Activated T-helper 1 cell treated with Interleukin-2 at 50 U/mL for 16 hours (primary cell): ENCODE data around the gene STXBP6.

ENCODE experiments used
- DNase-seq: peaks from one replicate; pipeline ENCODE4 v3.0.0-alpha.2; 2020; ENCODE audit warnings: low read depth

The STXBP6 gene

DNA sequence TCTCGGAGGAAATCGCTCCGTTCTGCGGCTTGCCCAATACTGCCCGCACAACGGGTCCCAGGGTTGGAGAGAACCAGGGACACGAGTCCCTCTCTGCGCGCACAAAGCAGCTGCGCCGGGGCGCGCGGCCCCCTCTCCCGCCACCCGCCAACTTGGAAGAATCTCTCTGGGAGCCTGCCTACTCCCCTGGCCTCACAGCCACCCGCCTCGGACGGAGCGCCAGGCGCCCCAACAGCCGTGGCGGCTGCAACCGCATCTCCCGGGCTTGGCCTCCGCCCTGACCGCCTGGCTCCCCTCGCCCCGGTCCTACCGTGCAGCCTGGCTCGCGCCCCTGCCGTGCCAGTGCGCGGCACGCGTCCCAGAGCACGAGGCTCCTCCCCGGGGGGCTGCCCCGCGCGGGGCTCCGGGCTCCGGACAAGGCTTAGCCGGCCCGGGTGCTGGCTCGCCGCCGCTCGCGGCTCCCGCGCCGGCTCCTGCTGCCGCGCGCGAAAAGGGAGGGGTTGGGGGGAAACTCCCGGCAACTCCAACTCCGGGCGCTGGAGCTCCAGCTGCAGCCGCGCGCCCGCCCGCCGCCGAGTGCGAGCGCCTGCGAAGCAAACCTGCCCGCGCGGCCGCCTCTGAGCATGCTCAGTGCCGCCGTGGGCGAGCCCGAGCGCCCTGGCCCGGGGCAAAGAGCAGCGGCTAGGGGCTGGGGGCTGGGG is at the start of gene STXBP6:
Gene STXBP6 (minus strand): TSS at position 580 of the 701 bp plus-strand sequence. CDS start 75,329 bp downstream, outside the sequence.
- no peak for DNase-seq

DNA sequence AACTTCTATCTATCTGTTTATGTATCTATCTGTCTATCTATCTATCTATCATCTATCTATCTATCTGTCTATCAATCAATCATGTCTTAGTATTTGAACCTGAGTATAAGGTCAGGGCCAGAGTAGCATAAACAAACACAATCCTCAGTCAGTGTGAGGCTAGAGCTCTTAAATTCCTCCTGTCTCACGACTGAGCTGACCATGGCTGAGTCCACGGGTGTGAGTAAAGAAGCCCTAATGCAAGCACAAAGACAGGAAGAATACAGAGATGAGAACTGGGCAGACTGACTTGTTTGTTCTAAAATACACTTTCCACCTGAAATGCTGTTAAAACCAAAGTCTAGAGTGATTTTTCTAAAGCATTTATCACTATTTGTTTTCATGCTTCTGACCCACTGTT is 47.2 kb upstream of the STXBP6 start:
- DNase-seq = no peak

DNA sequence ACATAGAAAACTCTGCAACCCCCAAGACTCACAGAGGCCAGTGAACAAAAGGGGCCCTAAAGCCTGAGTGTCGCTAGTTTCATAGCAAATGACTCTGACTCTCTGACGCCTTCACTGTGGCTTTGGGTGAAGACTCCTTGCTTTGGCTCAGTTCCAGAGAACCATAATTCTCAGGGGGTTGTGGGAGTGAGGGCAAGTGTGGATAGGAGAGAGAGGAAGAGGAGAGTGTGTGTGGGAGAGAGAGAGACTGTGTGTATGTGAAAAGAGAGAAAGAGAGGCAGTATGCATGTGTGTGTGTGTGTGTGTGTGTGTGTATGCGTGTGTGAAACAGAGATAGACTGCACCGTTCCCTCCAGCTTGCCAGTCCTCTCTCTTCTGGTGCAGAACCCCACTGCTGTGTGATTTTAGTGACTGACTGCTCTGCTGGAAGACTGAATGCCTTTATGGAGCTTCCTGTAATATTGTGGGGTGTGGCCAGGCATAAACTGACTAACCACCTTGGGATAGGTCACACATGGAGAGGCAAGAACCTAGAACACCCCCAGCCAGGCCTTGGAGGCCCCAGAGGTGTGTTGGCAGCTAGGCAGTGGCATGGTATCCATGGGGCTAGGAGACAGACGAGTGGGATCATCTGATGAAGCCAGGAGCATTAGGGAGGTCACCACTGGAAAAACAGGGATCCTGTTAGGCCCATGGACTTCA is 45.9 kb upstream of the STXBP6 start:
- DNase-seq = no peak

DNA sequence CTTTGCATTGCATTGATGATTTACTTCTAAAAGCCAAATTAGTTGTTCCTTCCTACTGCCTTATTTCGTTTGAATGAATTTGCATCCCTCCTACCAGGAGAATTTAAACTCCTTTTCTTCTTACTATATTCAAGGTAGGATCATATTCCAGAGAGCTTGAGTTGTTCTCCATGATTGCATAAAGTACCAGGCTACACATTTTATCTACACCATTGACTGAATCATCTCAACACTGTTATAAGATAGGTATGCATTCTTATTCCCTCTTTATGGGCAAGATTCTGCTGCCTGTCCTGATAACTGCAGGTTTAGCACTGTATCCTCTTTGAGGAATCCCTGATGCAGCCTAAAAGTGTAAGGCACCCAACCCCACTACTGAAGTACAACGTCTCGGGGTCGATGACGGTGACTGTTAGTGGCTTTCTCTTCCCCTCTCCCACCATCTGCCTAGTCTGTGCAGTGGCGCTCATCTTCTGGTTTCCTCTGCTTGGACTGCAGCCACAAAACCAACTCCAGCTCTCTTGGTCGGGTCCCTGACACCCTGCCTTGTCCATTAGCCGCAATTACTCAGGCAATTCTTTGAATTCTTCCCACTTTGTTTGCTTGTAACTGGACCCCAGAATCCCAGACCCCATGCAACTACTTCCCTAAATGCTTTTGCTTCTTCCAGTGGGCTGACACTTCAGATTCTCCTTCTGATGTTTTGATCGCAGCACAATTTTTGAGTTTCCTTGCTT is 44.4 kb upstream of the STXBP6 start:
- no peak for DNase-seq

DNA sequence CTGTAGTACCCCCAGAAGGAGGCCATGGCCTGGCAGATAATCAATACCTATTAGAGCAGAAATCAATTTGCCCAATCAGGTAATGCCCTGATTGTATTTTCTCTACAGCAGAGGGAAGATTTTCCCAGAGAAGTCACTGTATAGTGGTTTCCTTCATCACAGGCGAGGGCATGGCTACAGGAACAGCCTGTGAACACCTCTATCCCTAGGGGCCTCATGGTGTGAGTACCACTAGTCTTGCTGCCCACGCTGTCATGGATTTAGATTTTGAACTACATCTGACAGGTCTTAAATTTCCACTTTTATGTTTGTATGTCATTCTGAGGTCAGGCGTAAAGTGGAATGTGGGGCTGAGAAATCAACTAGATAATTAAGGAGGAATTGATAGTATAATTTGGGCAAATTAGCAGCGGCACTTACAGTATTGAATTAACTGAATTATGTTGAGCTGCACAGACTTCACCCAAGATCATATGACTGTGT is 42.4 kb upstream of the STXBP6 start:
- no peak for DNase-seq

DNA sequence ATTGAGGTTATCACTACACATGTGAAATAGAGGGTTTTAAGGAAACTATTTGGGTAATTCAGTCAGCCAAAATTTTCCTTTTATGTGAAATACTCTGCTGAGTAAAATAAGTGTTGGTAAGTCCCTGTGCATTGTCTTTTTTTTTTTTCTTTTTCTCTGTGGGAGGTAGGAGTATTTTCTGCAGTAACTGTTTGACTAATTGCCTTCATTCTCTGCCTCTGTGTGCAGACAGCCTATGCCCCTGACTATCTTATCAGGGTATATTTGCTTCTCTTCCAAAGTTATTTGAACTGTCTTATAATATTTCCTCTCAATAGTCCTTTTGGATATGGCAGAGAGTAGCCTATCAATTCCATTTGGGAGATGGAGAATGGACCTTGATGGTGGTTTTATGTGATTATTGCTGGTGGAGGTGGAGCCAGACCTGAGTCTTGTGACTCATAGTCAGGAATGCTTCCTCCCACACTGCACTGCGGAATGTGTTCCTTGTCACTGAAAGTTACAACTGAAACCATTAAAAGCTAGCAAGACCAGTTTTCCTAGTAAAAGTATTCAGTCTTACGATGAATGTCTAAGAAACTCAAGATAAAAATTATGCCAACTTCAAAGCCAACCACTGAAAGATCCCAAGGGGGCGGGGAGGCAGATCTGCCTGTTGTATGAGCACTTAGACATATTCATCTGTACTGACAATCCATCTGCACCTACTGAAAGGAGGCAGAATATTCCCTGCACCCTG is 40.9 kb upstream of the STXBP6 start:
- DNase-seq = no peak

DNA sequence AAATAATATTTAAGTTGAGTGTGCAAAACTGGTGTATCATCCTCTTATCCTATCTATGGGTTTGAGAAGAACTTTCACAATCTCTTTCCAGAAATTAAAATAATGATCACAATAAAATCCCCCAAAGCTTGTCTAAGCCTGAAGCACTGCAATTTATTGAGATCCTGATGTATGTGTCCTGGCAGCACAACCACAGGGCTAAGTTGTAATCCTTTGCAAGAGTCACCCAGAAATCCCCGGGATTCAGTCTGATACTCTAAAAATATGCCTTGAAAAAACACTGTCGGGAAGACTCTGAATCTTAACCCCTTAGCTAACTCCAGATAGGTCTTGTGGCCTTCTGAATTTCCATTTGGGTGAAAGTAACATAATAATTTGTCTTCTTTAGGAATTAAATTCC is 40.3 kb upstream of the STXBP6 start:
- DNase-seq = no peak

DNA sequence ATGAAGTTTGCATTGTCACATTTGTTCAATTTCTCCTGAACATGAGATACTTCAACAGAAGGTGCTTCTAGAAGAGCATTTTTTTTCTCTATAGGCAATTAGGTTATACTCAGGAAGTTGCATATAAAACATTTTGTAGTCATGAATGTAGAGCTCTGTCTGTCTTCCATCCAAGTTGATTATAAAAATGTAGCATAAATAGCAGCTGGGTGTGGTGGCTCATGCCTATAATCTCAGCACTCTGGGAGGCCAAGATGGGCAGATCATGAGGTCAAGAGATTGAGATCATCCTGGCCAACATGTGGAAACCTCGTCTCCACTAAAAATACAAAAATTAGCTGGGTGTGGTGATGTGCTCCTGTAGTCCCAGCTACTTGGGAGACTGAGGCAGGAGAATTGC is 39.5 kb upstream of the STXBP6 start:
- DNase-seq = no peak

DNA sequence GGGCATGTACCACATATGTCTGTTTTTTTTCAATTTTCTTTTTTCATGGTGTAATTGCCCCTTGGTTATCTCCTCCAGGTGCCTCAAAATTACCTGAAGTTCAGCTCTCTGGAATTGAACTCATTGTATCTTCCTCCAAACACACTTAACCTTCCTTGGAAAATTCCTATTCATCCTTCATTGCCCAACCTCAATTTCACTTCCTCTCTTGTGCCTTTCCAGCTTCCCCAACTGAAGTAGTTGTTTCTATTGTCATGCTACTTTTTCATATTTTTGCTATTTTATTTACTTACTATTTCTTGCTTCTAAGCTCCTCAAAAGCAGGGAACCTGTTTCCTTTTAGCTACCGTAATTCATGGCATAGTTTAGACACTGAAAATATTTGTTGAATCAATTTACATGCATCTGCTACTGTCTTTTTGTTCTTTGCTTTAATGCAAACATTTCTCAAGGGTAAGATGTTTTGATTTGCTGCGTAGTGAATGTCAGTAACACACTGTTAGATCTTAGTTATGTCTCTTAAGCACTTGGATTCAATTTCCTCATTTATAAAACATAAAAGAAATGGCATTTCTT is 37.0 kb upstream of the STXBP6 start:
- no peak for DNase-seq

DNA sequence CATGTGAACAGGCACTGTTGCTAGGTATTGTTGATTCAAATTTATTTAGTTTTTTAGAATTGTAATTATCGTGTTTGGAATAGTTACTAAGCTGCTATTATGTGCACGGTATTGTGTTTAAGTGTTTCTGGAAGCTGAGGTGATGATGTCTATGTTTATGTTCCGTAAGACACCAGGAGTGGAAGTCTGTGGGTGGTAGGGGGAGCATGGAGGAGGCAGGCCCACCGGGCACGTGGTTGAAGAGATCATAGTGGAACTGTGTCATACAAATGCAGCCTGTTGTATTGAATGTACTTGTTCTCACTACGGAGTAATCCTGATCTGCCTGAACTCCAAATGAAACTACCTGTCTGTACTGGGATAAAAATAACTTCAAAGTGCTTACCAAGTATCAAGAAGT is 36.1 kb upstream of the STXBP6 start:
- DNase-seq = no peak

DNA sequence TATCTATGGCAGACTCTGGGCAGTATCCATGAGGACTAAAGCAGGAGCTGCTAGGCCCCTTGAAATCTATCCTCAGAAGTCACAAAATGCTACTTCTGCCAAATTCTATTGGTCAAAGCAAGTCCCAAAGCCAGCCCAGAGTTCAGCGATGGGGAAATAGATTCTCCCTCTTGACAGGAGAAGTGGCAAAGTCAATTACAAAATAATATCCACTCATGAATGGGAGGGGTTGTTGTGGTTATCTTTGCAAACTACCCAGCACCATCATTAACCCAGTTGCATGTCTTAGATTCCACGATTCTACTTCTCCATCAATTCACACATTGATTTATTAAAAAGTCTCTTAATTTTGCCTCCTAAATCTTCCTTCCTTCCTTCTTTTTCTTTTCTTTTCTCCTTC is 30.7 kb upstream of the STXBP6 start:
- no peak for DNase-seq

DNA sequence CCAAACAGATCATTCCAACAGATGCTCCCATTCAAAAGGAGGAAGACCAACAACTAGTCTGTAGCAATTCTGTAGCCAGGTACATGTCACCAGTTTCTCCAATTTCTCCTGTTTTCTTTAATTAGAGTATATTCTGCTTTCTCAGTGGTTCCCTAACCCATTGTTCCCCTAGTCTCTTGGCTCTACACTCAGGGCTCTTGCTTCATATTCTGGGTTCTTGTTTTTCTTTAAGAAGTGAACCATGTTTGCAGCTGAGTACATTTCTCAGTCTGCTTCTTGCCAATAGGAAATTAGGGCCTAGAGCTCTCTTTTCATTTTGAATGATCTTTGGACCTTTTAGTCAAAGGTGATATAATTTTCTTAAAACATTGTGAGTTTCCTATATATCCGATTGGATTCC is 29.4 kb upstream of the STXBP6 start:
- DNase-seq = no peak

DNA sequence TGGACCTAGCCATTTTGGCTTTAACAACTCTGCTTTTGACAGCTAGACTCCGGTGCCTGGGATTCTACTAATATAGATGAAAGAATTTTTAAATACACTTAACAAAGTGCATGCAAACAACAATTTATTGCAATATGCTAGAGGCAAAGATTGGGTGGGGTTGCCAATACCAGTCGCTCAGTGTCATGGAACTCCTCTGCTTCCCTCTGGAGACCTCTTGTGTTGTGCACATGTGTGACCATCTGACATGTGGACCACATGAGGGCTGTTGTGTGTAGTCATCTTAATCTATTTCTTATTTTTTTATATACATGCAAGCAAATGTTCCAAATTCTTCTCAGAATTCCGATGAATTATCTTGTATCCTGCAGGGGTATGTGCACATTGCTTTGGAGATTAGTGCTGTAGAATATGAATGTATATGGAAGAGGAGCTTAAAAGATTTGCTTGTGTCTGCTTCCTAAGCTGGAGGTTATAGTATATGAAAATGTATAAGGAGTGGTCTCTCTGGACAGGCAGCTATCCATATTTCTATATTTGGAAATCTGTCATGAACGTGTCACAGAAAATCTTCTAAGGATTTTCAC is 24.2 kb upstream of the STXBP6 start:
- DNase-seq = no peak

DNA sequence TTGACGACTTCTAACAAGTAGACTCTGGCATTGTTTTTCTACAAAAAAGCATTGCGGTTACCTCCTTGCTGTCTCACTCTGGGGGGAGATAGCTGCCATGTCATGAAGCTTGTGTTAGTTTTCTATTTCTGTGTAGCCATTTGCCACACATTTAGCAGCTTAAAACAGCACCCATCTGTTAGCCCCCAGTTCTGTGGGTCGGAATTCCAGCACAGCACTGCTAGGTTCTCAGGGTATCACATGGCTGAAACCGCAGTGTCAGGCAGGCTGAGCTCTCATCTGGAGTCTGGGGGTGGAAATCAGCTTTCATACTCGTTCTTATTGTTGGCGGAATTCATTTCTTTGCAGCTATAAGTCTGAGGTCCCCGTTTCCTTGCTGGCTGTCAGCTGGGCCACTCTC is 19.9 kb upstream of the STXBP6 start:
- no peak for DNase-seq

DNA sequence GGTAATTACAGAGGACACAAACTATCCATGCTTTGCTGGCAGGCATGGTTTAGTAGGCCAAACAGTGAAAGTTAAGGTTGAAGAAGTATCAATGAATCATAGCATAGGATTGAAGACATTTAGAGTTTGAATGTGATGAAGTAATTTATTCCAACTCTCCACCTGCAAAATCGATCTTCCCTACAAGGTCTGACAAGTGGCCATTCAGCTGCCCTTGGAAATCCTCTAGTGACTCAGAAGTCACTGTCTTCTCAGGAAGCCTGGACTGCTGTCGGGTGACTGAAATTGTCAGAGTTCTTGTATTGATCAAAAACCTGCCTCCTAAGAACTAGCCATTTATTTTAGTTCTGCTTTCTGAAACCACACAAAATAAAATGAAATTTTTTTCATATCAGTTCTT is 17.7 kb upstream of the STXBP6 start:
- DNase-seq = no peak

DNA sequence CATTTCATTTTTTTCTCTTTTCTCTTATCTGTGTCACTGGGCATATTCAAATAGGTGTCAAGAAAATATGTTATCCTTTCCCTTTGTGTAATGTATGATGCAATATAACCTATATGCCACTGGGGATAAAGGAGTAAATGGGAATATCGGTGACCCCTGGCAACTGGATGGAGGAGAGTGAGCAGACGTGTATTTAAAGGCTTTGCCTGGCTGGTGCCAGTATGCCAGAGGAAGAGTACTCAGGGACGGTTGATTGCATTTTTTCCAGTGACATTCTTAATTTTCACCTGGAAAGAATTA is 12.0 kb upstream of the STXBP6 start:
- DNase-seq = no peak

DNA sequence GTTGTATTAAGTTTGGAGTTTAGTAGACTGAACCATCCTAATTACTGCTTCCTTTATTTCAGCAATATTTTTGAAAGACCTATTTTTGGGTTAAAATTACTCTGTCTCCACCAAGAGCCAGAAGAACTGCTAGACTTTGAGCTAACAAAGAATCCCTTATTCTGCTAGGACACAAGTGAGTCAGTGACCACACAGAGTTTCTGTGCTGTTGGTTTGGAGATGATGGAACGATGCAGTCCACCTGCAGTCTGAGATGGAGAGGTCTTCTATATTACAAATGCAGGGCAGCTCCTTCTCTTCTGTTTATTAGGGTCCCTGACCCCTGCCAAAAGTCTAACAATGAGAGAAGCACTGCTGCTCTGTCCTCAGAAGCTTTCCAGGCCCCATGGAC is 6.7 kb upstream of the STXBP6 start:
- no peak for DNase-seq

DNA sequence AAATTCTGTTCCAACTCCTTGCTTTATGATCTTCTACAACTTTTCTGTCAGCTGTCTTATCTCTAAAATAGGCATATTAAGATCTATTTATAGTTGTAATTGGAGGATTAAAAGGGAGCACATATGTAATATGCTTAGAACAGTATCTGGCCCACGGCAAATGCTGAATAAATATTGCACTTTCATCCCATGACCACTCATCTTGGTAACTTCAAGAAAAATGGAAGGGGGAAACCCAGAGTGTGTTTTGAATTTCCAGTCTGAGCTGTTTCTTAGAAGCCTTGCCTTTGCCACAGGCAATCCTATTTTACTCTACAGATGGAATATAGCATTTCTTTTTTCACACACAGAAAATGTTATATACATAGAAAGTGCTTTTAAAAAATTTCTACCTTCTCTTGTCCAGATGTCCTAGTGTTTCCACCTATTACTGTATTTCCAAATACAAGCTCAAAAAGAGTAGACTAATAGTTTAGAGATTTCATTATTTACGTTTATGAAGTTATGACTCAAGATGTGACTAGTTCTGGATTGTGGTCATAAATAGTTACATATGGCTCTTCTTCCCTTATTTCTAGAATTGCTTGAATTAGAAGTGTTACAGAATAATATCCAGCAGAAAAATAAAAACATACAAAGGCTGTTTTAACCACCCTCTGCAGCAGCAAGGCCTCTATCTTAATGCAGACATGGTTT is 6.2 kb upstream of the STXBP6 start:
- DNase-seq = no peak

DNA sequence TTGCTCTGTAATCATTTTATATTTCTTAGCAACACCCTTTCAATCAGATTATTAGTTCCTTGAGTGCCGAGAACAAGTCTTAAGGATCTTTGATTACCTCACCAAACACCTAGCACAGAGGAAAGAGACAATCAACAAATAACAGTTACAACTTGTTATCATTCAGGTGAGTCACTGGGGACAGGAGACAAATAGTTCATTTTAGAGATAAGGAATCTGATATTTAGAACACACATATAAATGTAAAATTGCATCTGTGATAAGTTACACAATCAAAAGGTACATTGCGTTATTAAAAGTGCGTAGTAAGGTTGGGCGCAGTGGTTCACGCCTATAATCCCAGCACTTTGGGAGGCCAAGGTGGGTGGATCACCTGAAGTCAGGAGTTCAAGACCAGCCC is 5.1 kb upstream of the STXBP6 start:
- no peak for DNase-seq

DNA sequence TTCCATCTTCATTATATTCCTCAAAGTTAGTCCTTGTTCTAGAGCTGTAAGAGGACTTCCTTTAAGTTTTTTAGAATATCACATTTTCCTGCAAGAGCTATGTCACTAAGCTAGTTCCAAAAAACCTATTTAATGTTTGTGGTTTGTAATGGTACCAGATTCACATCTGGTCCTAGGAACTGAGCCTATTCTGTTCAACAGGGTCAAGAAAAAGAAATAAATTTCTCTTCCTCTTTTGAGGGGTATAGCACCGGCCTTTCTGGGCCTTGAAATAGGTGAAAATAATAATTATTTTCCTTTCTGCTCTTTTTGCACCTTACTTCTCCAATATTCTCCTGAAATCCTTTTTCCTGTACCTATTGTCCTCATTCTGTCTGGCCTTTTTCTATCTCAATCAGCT is 3.6 kb upstream of the STXBP6 start:
- DNase-seq = no peak

DNA sequence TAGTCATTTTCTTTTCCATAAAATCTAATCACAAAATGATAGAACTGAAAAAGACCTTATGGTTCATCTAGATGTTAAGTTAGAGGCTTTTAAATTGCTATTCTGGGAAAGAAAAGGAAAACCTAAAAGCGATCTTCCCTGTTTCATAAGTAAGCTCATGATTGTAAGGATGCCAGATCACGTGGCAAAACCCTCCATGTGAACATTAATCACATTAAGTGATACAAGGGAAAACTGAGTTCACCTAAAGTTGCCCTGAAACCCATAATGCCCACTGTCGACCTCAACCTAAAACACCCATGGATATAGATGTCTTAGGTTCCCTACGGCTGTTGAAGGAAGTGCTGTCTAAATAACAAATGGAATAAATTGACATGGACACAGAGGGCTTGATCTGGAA is 3.0 kb upstream of the STXBP6 start:
- no peak for DNase-seq
